NCI-H2171 treated with DMSO at 0.1 percent for 48 hours (cell line): ENCODE data around the gene OXGR1.
"Not testable (repeated sequence)": the region's sequence is repeated elsewhere in the genome, so short reads cannot be mapped to it uniquely, and the experiment has no call there.

ENCODE experiments used
- DNase-seq: peaks from one replicate; lab custom pipeline; 2025; lab: John Stamatoyannopoulos, UW

The OXGR1 gene

GRCh38 chr13:97005625-97006262 is 11.5 kb upstream of the OXGR1 start:
- no peak for DNase-seq

GRCh38 chr13:97004886-97005285 is 10.6 kb upstream of the OXGR1 start:
- DNase-seq: peak; percentile 21

- no peak for DNase-seq
Measured at GRCh38 chr13:97004096-97004876, 10.0 kb upstream of the OXGR1 start.

- no peak for DNase-seq
Measured at GRCh38 chr13:97003071-97003470, 8.8 kb upstream of the OXGR1 start.

- no peak for DNase-seq
Measured at GRCh38 chr13:97002581-97002980, 8.3 kb upstream of the OXGR1 start.

GRCh38 chr13:97001636-97002035 is 7.4 kb upstream of the OXGR1 start:
- no peak for DNase-seq

GRCh38 chr13:97000295-97000925 is 6.1 kb upstream of the OXGR1 start:
- DNase-seq: no peak

GRCh38 chr13:96999091-96999490 is 4.8 kb upstream of the OXGR1 start:
- DNase-seq: no peak

GRCh38 chr13:96998051-96998450 is 3.8 kb upstream of the OXGR1 start:
- no peak for DNase-seq

GRCh38 chr13:96996886-96997285 is 2.6 kb upstream of the OXGR1 start:
- no peak for DNase-seq

- no peak for DNase-seq
Measured at GRCh38 chr13:96996107-96996506, 1.8 kb upstream of the OXGR1 start.

- no peak for DNase-seq
Measured at GRCh38 chr13:96994858-96995243, 575 bp upstream of the OXGR1 start.

- peak; percentile 5 for DNase-seq
Measured at GRCh38 chr13:96993634-96994016, 651 bp downstream of the OXGR1 start.

GRCh38 chr13:96992633-96993032 is 1.6 kb downstream of the OXGR1 start:
- DNase-seq: no peak

- DNase-seq: no peak
Measured at GRCh38 chr13:96991072-96991471, 3.2 kb downstream of the OXGR1 start.

- no peak for DNase-seq
Measured at GRCh38 chr13:96988441-96988840, 5.8 kb downstream of the OXGR1 start.

- no peak for DNase-seq
Measured at GRCh38 chr13:96984051-96984508, 10.2 kb downstream of the OXGR1 start.

- no peak for DNase-seq
Measured at GRCh38 chr13:96982672-96983071, 11.6 kb downstream of the OXGR1 start.

GRCh38 chr13:96979861-96980260 is 14.4 kb downstream of the OXGR1 start:
- DNase-seq: not testable (repeated sequence)

- DNase-seq: no peak
Measured at GRCh38 chr13:96968027-96968426, 26.2 kb downstream of the OXGR1 start.

GRCh38 chr13:96967248-96967745 is 27.0 kb downstream of the OXGR1 start:
- DNase-seq: peak; percentile 16

GRCh38 chr13:96966415-96967102 is 27.7 kb downstream of the OXGR1 start:
- DNase-seq: no peak
